ENCODE data around the gene GPSM3.

DNA sequence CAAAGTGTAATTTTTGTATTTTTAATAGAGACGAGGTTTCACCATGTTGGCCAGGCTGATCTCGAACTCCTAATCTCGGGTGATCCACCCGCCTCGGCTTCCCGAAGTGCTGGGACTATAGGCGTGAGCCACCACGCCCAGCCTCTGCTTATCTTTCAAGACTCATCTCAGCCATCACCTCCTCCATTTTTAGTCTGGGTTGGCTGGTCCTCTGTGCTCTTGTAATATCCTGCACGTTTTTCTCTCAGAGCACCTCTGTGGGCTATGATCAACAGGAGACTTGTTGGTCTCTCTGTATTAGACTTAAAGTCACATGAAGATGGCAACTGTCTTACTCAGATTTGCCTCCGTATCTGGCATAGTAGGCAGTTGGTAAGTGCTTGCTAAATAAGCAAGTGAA lies 23.8 kb upstream of the GPSM3 start:
- TF ChIP-seq, protein P1, sequence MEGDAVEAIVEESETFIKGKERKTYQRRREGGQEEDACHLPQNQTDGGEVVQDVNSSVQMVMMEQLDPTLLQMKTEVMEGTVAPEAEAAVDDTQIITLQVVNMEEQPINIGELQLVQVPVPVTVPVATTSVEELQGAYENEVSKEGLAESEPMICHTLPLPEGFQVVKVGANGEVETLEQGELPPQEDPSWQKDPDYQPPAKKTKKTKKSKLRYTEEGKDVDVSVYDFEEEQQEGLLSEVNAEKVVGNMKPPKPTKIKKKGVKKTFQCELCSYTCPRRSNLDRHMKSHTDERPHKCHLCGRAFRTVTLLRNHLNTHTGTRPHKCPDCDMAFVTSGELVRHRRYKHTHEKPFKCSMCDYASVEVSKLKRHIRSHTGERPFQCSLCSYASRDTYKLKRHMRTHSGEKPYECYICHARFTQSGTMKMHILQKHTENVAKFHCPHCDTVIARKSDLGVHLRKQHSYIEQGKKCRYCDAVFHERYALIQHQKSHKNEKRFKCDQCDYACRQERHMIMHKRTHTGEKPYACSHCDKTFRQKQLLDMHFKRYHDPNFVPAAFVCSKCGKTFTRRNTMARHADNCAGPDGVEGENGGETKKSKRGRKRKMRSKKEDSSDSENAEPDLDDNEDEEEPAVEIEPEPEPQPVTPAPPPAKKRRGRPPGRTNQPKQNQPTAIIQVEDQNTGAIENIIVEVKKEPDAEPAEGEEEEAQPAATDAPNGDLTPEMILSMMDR (IDR thresholded peaks at IDR 0.05), result no peak
- no peak for TF ChIP-seq POLR2A (IDR thresholded peaks at IDR 0.05)

Data from uterus (tissue), 2 donors.